ENCODE data around the gene TSPAN15. TPM values are rescaled to one million over a fixed set of nuclear protein-coding genes. Genes with fewer than 3 reads are reported as not detected.

The TSPAN15 gene
- total RNA-seq, 8 experiments from 2014 or later, result 3.1 to 60.5 (median 6.6) TPM

DNA sequence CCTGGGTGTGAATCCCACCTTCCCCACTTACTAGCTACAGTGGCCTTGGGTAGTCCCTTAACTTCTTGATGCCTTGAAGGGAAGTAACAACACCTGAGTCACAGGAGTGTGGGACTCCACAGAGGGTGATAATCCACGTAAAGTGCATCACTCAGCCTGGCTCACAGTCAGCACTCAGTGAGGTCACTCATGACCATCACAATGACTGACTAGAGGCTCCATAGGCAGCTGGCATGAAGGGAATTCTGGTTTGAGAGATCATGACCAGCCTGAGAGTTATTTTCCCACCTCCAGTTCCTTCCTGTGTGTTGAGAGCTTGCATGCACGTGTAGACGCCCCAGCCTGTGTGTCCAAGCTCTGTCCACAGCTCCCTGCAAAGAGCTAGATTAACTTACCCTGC lies 87.2 kb downstream of the TSPAN15 start:
- WGBS, 10 experiments, result 0 to 78% (median 63%) methylated on average over 2 to 3 of the region's 3 CpGs; no CpG with 5 or more reads in 6 of the 10 experiments
- in situ Hi-C loops (cut with MboI; ENCODE audit: low pct_unique_long_range_greater_than_20kb in 2 of 9, low sequenced_read_pairs in 9 of 9, unreplicated experiment in 9 of 9), result no loop called here
- Histone ChIP-seq H3K4me1 (replicated peaks in 1 of 2) (peaks cover 0 to 4% of the 10 kb centered on the region in 2 donors), H3K27ac (no peak overlapping the region), H3K4me3 (no peak overlapping the region)
- ATAC-seq (replicated peaks in 6 of 8), result no peak

GRCh38 chr10:69541463-69541862 lies 90.2 kb downstream of the TSPAN15 start:
- 0 to 100% (median 92%) methylated on average over 1 to 2 of the region's 2 CpGs; no CpG with 5 or more reads in 5 of the 10 experiments for WGBS, 10 experiments
- no peak for ATAC-seq (replicated peaks in 6 of 8)
- Histone ChIP-seq H3K4me3 (no peak overlapping the region), H3K4me1 (replicated peaks in 1 of 2) (peaks cover 15 to 17% of the 10 kb centered on the region in 2 donors), H3K27ac (no peak overlapping the region)
- in situ Hi-C loops (cut with MboI; ENCODE audit: low pct_unique_long_range_greater_than_20kb in 2 of 9, low sequenced_read_pairs in 9 of 9, unreplicated experiment in 9 of 9), result no loop called here

DNA sequence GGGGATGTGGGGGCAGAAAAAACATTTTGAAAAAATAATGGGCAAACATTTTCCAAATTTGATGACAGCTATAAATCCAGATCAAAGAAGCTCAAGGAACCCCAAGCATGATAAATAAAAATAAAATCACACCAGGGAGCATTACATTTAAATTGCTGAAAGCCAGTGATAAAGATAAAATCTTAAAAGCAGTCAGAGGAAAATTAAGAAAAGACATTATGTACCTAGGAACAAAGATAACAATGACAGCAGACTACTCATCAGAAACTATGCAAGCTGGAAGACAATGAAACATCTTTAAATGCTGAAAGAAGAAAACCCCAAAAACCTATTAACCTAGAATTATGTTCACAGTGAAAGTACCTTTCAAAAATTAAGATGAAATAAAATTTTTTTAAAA lies 98.7 kb downstream of the TSPAN15 start:
- no peak overlapping the region for H3K27ac ChIP-seq
- peaks cover 2 to 3% of the 10 kb centered on the region in 2 donors for H3K4me1 ChIP-seq (replicated peaks in 1 of 2)
- in situ Hi-C loops (cut with MboI; ENCODE audit: low pct_unique_long_range_greater_than_20kb in 2 of 9, low sequenced_read_pairs in 9 of 9, unreplicated experiment in 9 of 9), result no loop called here
- no peak overlapping the region for H3K4me3 ChIP-seq
- ATAC-seq (replicated peaks in 6 of 8), result no peak

- no peaks in the 10 kb centered on the region for H3K4me1 ChIP-seq (replicated peaks in 1 of 2)
- in situ Hi-C loops (cut with MboI; ENCODE audit: low pct_unique_long_range_greater_than_20kb in 2 of 9, low sequenced_read_pairs in 9 of 9, unreplicated experiment in 9 of 9), result no loop called here
- ATAC-seq (replicated peaks in 6 of 8), result no peak
- WGBS, 10 experiments, result 0 to 40% methylated on average over 1 of the region's 1 CpG; no CpG with 5 or more reads in 8 of the 10 experiments
- no peak overlapping the region for H3K4me3 ChIP-seq
- H3K27ac ChIP-seq, result no peak overlapping the region
Observed at GRCh38 chr10:69552268-69552667, 101.0 kb downstream of the TSPAN15 start.

GRCh38 chr10:69553328-69553727 lies 102.1 kb downstream of the TSPAN15 start:
- Histone ChIP-seq H3K27ac (no peak overlapping the region), H3K4me3 (no peak overlapping the region), H3K4me1 (replicated peaks in 1 of 2) (peaks cover 0 to 2% of the 10 kb centered on the region in 2 donors)
- 6 to 100% (median 80%) methylated on average over 1 to 4 of the region's 4 CpGs; no CpG with 5 or more reads in 4 of the 10 experiments for WGBS, 10 experiments
- in situ Hi-C loops (cut with MboI; ENCODE audit: low pct_unique_long_range_greater_than_20kb in 2 of 9, low sequenced_read_pairs in 9 of 9, unreplicated experiment in 9 of 9), result no loop called here
- ATAC-seq (replicated peaks in 6 of 8), result no peak

DNA sequence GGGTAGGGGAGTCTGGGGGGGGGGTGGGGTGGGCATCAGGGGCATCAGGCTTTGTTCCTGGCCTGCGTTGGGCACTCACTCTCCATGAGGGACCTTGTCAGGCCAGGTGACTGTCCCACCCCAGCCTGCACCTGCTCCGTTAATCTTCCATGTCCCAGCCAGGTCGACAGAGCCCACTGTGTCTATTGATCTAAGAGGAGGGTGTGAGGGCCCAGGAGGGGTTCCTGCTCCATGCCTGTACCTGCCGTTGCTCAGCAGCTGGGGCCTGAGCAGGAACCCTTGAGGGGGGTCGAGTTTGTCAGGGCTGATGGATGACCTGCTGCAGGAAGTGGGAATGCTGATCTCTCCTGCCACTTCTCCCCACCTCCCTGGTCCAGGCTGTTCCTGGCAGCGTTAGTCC lies 103.3 kb downstream of the TSPAN15 start:
- in situ Hi-C loops (cut with MboI; ENCODE audit: low pct_unique_long_range_greater_than_20kb in 2 of 9, low sequenced_read_pairs in 9 of 9, unreplicated experiment in 9 of 9), result no loop called here
- Histone ChIP-seq H3K4me3 (no peak overlapping the region), H3K4me1 (replicated peaks in 1 of 2) (peaks cover 0 to 13% of the 10 kb centered on the region in 2 donors), H3K27ac (no peak overlapping the region)
- no peak for ATAC-seq (replicated peaks in 6 of 8)
- WGBS, 10 experiments, result 13% methylated on average over 3 of the region's 6 CpGs; no CpG with 5 or more reads in 9 of the 10 experiments

Other genes with a start within 250 kb of the TSPAN15 start
- gene HKDC1, start 231.1 kb upstream of the TSPAN15 start, total RNA-seq, result 1 to 10 TPM in 3 of 8 experiments, under 1 TPM in 3, not detected in 2; 0.04 to 4.6 (median 0.78) TPM
- gene HK1, start 173.0 kb upstream of the TSPAN15 start, total RNA-seq, result 100 to 1,000 TPM in 2 of 8 experiments, 10 to 100 TPM in 6; 53.8 to 113 (median 83.7) TPM
- gene TACR2, start 34.5 kb upstream of the TSPAN15 start, total RNA-seq, result 1 to 10 TPM in 1 of 8 experiments, under 1 TPM in 7; 0.38 to 1.2 (median 0.56) TPM
- 1 to 10 TPM in 1 of 8 experiments, under 1 TPM in 4, not detected in 3; 0.13 to 1.7 (median 0.49) TPM for gene NEUROG3, start 122.0 kb downstream of the TSPAN15 start, total RNA-seq
- gene FAM241B, start 178.8 kb downstream of the TSPAN15 start, total RNA-seq, result 10 to 100 TPM in 5 of 8 experiments, 1 to 10 TPM in 2, under 1 TPM in 1; 0.51 to 59.5 (median 24.5) TPM